ENCODE data around the gene COL8A2.

DNA sequence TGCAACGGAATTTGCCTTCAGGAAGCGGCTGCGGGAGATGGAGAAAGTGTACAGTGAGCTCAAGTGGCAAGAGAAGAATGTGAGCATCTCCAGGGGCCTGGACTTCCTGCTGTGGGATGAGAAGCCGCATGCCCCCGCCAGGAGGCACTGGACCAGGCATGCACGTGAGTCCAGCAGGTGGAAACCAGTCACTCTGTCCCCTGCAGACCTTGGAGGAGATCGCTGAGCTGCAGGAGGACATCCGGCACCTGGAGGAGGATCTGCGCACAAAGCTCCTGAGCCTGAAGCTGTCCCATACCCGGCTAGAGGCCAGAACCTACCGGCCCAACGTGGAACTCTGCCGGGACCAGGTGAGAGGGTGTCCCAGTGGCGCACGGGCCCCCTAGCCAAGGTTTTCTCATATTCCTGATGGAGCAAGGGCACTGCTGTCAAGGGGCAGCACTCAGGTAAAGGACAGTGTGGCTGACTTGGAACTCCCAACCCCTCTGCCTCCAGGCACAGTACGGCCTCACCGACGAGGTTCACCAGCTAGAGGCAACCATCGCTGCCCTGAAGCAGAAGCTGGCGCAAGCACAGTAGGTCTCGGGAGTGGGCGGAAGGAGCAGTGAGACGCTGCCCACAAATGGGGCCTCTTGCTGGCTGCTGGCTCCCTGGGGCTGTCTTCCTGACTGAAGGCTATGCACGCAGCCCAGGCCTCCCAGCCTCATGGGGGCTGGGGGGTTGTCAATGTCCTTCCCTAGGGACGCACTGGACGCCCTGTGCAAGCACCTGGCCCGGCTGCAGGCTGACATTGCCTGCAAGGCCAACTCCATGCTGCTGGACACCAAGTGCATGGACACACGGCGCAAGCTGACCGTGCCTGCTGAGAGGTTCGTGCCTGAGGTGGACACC lies 37.5 kb downstream of the COL8A2 start:
- TF ChIP-seq, protein P1, sequence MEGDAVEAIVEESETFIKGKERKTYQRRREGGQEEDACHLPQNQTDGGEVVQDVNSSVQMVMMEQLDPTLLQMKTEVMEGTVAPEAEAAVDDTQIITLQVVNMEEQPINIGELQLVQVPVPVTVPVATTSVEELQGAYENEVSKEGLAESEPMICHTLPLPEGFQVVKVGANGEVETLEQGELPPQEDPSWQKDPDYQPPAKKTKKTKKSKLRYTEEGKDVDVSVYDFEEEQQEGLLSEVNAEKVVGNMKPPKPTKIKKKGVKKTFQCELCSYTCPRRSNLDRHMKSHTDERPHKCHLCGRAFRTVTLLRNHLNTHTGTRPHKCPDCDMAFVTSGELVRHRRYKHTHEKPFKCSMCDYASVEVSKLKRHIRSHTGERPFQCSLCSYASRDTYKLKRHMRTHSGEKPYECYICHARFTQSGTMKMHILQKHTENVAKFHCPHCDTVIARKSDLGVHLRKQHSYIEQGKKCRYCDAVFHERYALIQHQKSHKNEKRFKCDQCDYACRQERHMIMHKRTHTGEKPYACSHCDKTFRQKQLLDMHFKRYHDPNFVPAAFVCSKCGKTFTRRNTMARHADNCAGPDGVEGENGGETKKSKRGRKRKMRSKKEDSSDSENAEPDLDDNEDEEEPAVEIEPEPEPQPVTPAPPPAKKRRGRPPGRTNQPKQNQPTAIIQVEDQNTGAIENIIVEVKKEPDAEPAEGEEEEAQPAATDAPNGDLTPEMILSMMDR (IDR thresholded peaks at IDR 0.05), result no peak
- TF ChIP-seq POLR2AphosphoS5 (IDR thresholded peaks at IDR 0.05; ENCODE audit: low read depth, low read length), result no peak
- TF ChIP-seq, protein P2, sequence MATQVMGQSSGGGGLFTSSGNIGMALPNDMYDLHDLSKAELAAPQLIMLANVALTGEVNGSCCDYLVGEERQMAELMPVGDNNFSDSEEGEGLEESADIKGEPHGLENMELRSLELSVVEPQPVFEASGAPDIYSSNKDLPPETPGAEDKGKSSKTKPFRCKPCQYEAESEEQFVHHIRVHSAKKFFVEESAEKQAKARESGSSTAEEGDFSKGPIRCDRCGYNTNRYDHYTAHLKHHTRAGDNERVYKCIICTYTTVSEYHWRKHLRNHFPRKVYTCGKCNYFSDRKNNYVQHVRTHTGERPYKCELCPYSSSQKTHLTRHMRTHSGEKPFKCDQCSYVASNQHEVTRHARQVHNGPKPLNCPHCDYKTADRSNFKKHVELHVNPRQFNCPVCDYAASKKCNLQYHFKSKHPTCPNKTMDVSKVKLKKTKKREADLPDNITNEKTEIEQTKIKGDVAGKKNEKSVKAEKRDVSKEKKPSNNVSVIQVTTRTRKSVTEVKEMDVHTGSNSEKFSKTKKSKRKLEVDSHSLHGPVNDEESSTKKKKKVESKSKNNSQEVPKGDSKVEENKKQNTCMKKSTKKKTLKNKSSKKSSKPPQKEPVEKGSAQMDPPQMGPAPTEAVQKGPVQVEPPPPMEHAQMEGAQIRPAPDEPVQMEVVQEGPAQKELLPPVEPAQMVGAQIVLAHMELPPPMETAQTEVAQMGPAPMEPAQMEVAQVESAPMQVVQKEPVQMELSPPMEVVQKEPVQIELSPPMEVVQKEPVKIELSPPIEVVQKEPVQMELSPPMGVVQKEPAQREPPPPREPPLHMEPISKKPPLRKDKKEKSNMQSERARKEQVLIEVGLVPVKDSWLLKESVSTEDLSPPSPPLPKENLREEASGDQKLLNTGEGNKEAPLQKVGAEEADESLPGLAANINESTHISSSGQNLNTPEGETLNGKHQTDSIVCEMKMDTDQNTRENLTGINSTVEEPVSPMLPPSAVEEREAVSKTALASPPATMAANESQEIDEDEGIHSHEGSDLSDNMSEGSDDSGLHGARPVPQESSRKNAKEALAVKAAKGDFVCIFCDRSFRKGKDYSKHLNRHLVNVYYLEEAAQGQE (IDR thresholded peaks at IDR 0.05; ENCODE audit: insufficient read depth in 1 of 2, low read depth in 2 of 2, low read length in 1 of 2), result no peak

Data from Panc1 (cell line).